GM12878 (cell line): ENCODE measurements around the gene MAMDC4. TPM values are rescaled to one million over a fixed set of nuclear protein-coding genes. Genes with fewer than 3 reads are reported as not detected.

Source experiments
- ATF2 ChIP-seq: IDR thresholded peaks from 2 replicates; pipeline ENCODE4 v1.6.1; 2012; ENCODE audit warnings: low read length, inconsistent platforms
- BMI1 ChIP-seq: fragments of 450-650 bp; IDR thresholded peaks from 2 replicates; pipeline ENCODE4 v1.6.1; 2016; ENCODE audit warnings: mild to moderate bottlenecking, moderate library complexity, borderline replicate concordance
- BRCA1 ChIP-seq: IDR thresholded peaks from 2 replicates; pipeline ENCODE4 v1.6.1; 2011; ENCODE audit warnings: low read depth, low read length, improper control_type of control experiment
- CTCF ChIP-seq, 3 experiments: IDR thresholded peaks in 2 of 3; conservative IDR thresholded peaks in 1 of 3; 2 replicates each; pipeline ENCODE4 v1.5.1; 2011; ENCODE audit warnings: low read depth in 3 of 3, low read length in 3 of 3, mild to moderate bottlenecking in 3 of 3, control low read depth in 2 of 3, moderate library complexity in 2 of 3, inconsistent platforms in 1 of 3, mixed read lengths in 1 of 3; ENCODE audit not compliant: control insufficient read depth in 2 of 3, insufficient read depth in 1 of 3; ENCODE audit errors: extremely low read depth in 1 of 3
- CUX1 ChIP-seq: IDR thresholded peaks from 2 replicates; pipeline ENCODE4 v1.6.1; 2012; ENCODE audit warnings: improper control_type of control experiment, low read depth, low read length; ENCODE audit not compliant: insufficient replicate concordance
- MAX ChIP-seq: IDR thresholded peaks from 2 replicates; pipeline ENCODE4 v1.6.1; 2012; ENCODE audit warnings: low read depth, low read length, improper control_type of control experiment
- MYC ChIP-seq: IDR thresholded peaks from 2 replicates; pipeline ENCODE4 v1.6.1; 2011; ENCODE audit warnings: mild to moderate bottlenecking, low read length, moderate library complexity, inconsistent platforms; ENCODE audit not compliant: insufficient read depth, insufficient replicate concordance, insufficient read length, severe bottlenecking
- NBN ChIP-seq: fragments of 450-650 bp; IDR thresholded peaks from 2 replicates; pipeline ENCODE4 v1.6.1; 2016
- NFYA ChIP-seq: IDR thresholded peaks from 2 replicates; pipeline ENCODE4 v1.6.1; 2011; ENCODE audit warnings: low read depth, mild to moderate bottlenecking, low read length, improper control_type of control experiment, borderline replicate concordance
- NR2C1 ChIP-seq: fragments of 450-650 bp; IDR thresholded peaks from 2 replicates; pipeline ENCODE4 v1.6.1; 2017; ENCODE audit warnings: antibody characterized with exemption, mild to moderate bottlenecking, moderate library complexity
- NR2C2 ChIP-seq: IDR thresholded peaks from 2 replicates; pipeline ENCODE4 v1.6.1; 2011; ENCODE audit warnings: borderline replicate concordance, low read depth; ENCODE audit not compliant: control insufficient read depth, insufficient read length
- RELA ChIP-seq: fragments of 450-650 bp; IDR thresholded peaks from 2 replicates; pipeline ENCODE4 v1.8.0; 2014; ENCODE audit warnings: borderline replicate concordance; ENCODE audit not compliant: partially characterized antibody
- SREBF2 ChIP-seq: IDR thresholded peaks from 2 replicates; pipeline ENCODE4 v1.6.1; 2012; ENCODE audit warnings: mild to moderate bottlenecking, low read length
- SRF ChIP-seq, 2 experiments: IDR thresholded peaks; 2 replicates each; pipeline ENCODE4 v1.6.1; 2011; ENCODE audit warnings: low read depth in 2 of 2, low read length in 2 of 2, mild to moderate bottlenecking in 1 of 2, moderate library complexity in 1 of 2
- ZBTB4 ChIP-seq: fragments of 450-650 bp; formaldehyde crosslinking; IDR thresholded peaks from 2 replicates; pipeline ENCODE4 v1.4.0; 2022; ENCODE audit warnings: mild to moderate bottlenecking, moderate library complexity
- ZNF622 ChIP-seq: fragments of 450-650 bp; IDR thresholded peaks from 2 replicates; pipeline ENCODE4 v1.6.1; 2017; ENCODE audit warnings: mild to moderate bottlenecking, inconsistent platforms
- polyA plus RNA-seq, 11 experiments: library from polyadenylated mRNA; depleted of rRNA in 4 of 11; unstranded in 6 of 11; stranded (reverse) in 5 of 11; fragments of >200 nt; fragmentation: Nextera tagmentation in 4 of 11; fragmentation: Illumina TruSeq in 1 of 11; extraction: Ambion mirVana in 4 of 11; extraction: Trizol in 1 of 11; gene quantifications; 1 replicate in 1 of 11; 2 replicates in 10 of 11; pipeline versions ENCODE4 v1.2.1 to v1.2.3, GENCODE V29; 2011 to 2016; ENCODE audit warnings: inconsistent platforms in 2 of 11, missing spikeins in 2 of 11, low read depth in 1 of 11
- total RNA-seq, 4 experiments: library from RNA; depleted of rRNA in 3 of 4; stranded (reverse); fragments of >200 nt in 3 of 4; fragmentation: Illumina TruSeq in 1 of 4; extraction: Trizol in 1 of 4; gene quantifications; 2 replicates each; pipeline versions ENCODE4 v1.2.1 to v1.2.3, GENCODE V29; 2013 to 2021

MAMDC4 gene
- total and polyA plus RNA-seq, 10 of the 15 experiments (the other 5 are each of a cell fraction or from before 2014, with no cell fraction given), result 0.22 to 5.7 (median 2.4) TPM; not detected in 1

- no peak for TF ChIP-seq CUX1
- TF ChIP-seq ATF2, result no peak
- TF ChIP-seq NR2C1, result no peak
- TF ChIP-seq BMI1, result no peak
- TF ChIP-seq BRCA1, result no peak
- TF ChIP-seq CTCF (IDR thresholded peaks at IDR 0.05 in 2 of 3, conservative IDR thresholded peaks at IDR 0.05 in 1 of 3; ENCODE audit: control insufficient read depth in 2 of 3, extremely low read depth in 1 of 3, insufficient read depth in 1 of 3, low read depth in 3 of 3, low read length in 3 of 3), result peak in 1 of 3 experiments; percentile 4; a peak in 1 of 6 replicates
- peak; percentile 73 for TF ChIP-seq NBN
- TF ChIP-seq SREBF2, result no peak
- TF ChIP-seq ZNF622, result no peak
- peak; percentile 79 for TF ChIP-seq MAX
- TF ChIP-seq SRF (IDR thresholded peaks at IDR 0.05; ENCODE audit: low read depth in 2 of 2, low read length in 2 of 2), result peak in 1 of 2 experiments; percentile 49; a peak in 1 of 4 replicates
- peak; percentile 95 for TF ChIP-seq RELA
- TF ChIP-seq NR2C2, result no peak
- no peak for TF ChIP-seq NFYA
- TF ChIP-seq ZBTB4 (CRISPR knock-in tag), result no peak
- no peak for TF ChIP-seq MYC
Measured at GRCh38 chr9:136882109-136882946, 30.2 kb downstream of the MAMDC4 start (continued).
